Astrocyte of the spinal cord (primary cell): ENCODE measurements around the gene C6orf141.

Source experiments
- DNase-seq: peaks from one replicate; pipeline ENCODE4 v3.0.0; 2011; ENCODE audit warnings: low read depth, low spot score
- H3K4me3 ChIP-seq: 2 replicates; pipeline ENCODE4 v1.5.1; 2011; ENCODE audit warnings: low read depth, mild to moderate bottlenecking, low read length, moderate library complexity
- in situ Hi-C: cut with HindIII; loops from 2 replicates; pipeline ENCODE4 v1.10.0; 2017; ENCODE audit warnings: low sequenced_read_pairs
- TF ChIP-seq, protein P1 (sequence below): IDR thresholded peaks from 2 replicates; pipeline ENCODE4 v1.5.1; 2012; ENCODE audit warnings: low read depth, mild to moderate bottlenecking, low read length, inconsistent platforms

Gene C6orf141

DNA sequence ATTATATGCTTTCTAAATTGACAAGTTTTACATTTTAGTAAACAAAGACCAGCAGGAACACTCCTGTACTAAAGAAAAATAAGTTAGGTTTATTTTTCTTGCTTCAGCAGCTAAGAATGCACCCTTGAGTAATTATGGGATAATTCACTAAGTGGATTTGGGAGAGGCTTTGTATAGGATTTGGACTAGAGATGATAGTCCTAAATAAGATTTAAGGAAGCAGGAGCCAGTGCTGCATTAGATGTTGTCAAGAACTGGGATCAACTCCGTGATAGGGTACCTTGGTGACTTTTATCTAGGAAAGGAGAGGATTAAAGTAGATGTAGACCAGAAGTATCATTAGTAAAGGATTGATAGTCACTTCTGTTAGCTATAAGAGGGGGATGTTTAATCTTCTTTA is 4.1 kb upstream of the C6orf141 start:
- DNase-seq = no peak
- H3K4me3 ChIP-seq = no peak overlapping the region
- in situ Hi-C loops = no loop called here
- TF ChIP-seq, protein P1, sequence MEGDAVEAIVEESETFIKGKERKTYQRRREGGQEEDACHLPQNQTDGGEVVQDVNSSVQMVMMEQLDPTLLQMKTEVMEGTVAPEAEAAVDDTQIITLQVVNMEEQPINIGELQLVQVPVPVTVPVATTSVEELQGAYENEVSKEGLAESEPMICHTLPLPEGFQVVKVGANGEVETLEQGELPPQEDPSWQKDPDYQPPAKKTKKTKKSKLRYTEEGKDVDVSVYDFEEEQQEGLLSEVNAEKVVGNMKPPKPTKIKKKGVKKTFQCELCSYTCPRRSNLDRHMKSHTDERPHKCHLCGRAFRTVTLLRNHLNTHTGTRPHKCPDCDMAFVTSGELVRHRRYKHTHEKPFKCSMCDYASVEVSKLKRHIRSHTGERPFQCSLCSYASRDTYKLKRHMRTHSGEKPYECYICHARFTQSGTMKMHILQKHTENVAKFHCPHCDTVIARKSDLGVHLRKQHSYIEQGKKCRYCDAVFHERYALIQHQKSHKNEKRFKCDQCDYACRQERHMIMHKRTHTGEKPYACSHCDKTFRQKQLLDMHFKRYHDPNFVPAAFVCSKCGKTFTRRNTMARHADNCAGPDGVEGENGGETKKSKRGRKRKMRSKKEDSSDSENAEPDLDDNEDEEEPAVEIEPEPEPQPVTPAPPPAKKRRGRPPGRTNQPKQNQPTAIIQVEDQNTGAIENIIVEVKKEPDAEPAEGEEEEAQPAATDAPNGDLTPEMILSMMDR = no peak

DNA sequence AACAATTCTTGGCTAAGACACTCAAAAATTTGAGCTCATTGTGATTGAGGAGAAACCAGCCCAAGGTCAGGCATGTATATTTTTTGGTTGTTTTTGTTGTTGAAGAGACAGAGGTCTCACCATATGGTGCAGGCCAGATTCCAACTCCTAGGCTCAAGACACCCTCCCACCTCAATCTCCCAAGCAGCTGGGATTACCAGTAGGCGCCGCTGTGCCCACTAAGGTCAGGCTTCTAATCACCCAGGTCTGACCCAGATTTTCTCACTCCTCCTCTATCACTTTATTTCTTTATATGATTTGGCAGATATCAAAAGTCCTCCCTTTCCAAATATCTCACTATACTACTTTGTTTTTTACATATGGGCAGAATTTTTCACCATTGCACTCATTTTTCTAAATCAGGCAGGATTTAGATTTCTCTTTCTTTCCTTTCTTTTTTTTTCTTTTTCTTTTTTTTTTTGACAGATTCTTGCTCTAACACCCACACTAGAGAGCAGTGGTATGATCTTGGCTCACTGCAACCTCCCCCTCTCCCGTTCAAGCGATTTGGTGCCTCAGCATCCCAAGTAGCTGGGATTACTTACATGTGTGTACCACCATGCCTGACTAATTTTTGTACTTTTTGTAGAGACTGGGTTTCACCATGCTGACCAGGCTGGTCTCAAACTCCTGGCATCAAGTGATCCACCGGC is 1.7 kb upstream of the C6orf141 start:
- in situ Hi-C loops = no loop called here
- no peak overlapping the region for H3K4me3 ChIP-seq
- DNase-seq = no peak
- TF ChIP-seq, protein P1 = no peak

DNA sequence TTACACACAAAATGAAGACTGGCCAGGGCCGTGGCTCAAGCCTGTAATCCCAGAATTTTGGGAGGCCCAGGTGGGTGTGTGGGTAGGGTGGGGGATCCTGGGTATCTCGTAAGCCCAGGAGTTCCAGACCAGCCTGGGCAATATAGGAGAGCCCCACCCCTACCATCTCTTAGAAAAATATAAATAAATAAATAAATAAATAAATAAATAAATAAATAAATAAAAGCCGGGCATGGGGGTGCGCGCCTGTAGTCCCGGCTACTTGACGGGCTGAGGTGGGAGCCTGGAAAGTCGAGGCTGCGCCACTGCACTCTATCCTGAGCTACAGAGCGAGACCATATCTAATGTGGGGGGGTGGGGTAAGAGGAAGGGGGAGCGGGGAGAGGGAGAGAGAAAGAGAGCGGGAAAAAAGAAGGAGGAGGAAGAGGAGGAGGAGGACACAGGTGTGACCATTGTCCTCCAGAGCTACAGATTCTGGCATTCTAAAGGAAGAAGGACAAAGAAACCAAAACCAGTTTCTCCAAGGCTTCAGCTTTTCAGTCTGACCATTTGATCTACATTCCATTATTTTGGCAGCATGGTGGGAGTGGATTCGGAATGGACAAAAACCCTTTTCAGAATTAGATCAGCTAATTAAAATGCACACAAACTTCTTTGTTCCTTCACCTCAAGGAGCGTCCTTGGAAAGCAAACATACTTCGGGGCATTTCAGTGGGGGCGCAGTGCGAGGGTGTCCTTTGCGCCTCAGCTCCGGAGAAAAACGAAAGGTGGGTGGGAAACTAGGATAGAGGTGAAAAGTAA is 577 bp upstream of the C6orf141 start:
- peak overlapping the region; percentile 51 for H3K4me3 ChIP-seq
- TF ChIP-seq, protein P1 = no peak
- in situ Hi-C loops = no loop called here

DNA sequence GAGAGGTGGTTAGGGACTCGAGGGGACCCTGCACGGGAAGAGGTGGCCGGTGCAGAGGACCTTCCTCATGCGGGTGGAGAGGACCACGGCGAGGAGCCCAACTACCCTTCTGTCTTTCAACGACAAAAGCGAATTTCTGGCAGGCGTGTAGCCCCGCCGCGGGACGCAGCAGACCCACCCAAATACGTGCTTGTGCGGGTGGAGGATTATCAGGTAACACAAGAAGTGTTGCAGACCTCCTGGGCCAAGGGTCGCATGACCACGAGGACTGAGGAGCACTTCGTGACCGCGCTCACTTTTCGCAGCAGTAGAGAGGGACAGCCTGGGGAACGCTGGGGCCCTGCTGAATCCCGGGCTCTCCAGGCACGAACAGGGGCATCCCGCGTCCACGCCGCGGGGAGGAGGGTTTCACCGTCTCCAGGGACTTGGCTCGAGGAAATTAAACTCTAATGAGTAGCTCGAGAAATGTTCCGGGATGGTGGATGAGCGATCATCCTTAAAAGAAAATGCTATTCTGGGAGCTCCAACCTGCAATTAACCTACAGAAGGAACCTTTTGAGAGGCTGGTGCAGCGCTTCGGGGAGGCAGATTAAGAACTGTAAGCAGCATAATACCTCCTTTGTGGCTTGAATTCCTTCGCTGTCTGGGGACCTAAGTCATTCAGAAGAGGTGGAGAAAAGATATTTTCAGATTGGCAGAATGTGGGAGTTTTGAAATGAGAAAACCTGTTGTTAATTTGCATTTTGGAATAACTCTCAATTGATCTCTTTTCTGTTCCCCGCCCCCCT is 804 bp downstream of the C6orf141 start:
- in situ Hi-C loops = no loop called here
- peak; percentile 33 for DNase-seq
- TF ChIP-seq, protein P1 = no peak
- H3K4me3 ChIP-seq = peak overlapping the region; percentile 51

More for the DNA sequence above, 577 bp upstream of the C6orf141 start:
- no peak for DNase-seq

DNA sequence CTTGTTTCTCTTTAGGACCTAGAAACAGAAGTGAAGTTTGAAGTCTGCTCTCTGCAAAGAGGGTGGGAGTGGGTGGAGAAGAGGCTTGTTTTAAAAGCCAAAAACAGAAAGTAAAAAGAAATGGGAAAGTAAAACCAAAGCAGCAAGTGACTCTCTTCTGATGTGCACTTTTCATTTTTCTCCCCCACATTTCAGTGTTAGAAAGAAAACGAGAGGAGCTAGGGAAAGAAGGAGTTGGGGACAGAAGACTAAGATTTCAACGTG is 1.3 kb downstream of the C6orf141 start:
- TF ChIP-seq, protein P1 = no peak
- DNase-seq = no peak
- in situ Hi-C loops = no loop called here
- peak overlapping the region; percentile 51 for H3K4me3 ChIP-seq

DNA sequence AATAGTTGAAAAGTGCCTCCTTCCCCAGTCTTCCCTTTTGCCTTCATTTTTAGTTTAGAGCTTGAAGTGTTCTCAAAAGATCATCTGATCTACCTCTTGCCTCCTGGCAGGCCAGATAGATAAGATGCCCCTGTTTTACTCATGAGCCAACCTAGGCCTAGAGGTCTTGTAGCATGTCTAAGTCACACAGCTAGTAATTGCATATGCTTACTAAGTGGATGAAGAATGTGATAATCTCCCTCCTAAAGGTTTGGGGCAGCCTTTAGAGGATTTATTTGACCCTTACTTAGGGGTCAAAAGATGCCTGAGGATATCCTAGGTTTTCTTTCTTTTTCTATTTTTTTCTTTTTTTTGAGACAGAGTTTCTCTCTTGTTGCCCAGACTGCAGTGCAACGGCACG is 2.1 kb downstream of the C6orf141 start:
- H3K4me3 ChIP-seq = no peak overlapping the region
- TF ChIP-seq, protein P1 = no peak
- no peak for DNase-seq
- in situ Hi-C loops = no loop called here
